H9 (cell line): ENCODE measurements around the gene TYMP. TPM values are rescaled to one million over a fixed set of nuclear protein-coding genes. Genes with fewer than 3 reads are reported as not detected.

Source experiments
- DNase-seq: peaks from one replicate; pipeline ENCODE4 v3.0.0-alpha.2; 2017
- H2AFZ ChIP-seq: one replicate; pipeline ENCODE4 v1.6.1; 2013; ENCODE audit warnings: mild to moderate bottlenecking, low read length, control low read depth, moderate library complexity
- H2AK5ac ChIP-seq: 2 replicates; pipeline ENCODE4 v1.6.1; 2013; ENCODE audit warnings: low read length, control low read depth, mixed read lengths; ENCODE audit not compliant: insufficient read length
- H2BK120ac ChIP-seq: one replicate; pipeline ENCODE4 v1.6.1; 2013; ENCODE audit warnings: low read depth, mild to moderate bottlenecking, low read length, control low read depth, inconsistent platforms; ENCODE audit not compliant: poor library complexity, severe bottlenecking
- H2BK12ac ChIP-seq: 2 replicates; pipeline ENCODE4 v1.6.1; 2013; ENCODE audit warnings: low read length, control low read depth, mixed read lengths, low read depth; ENCODE audit not compliant: insufficient read length
- H2BK15ac ChIP-seq: 2 replicates; pipeline ENCODE4 v1.6.1; 2013; ENCODE audit warnings: low read depth, low read length, control low read depth
- H2BK20ac ChIP-seq: one replicate; pipeline ENCODE4 v1.6.1; 2013; ENCODE audit warnings: low read depth, mild to moderate bottlenecking, low read length, control low read depth, inconsistent platforms; ENCODE audit not compliant: poor library complexity, severe bottlenecking
- H2BK5ac ChIP-seq: 2 replicates; pipeline ENCODE4 v1.6.1; 2013; ENCODE audit warnings: low read length, control low read depth, mixed read lengths; ENCODE audit not compliant: insufficient read length
- H3K14ac ChIP-seq: 2 replicates; pipeline ENCODE4 v1.6.1; 2013; ENCODE audit warnings: low read length, control low read depth; ENCODE audit not compliant: insufficient read depth
- H3K18ac ChIP-seq: 2 replicates; pipeline ENCODE4 v1.6.1; 2013; ENCODE audit warnings: low read depth, mild to moderate bottlenecking, mixed read lengths, low read length, control low read depth; ENCODE audit not compliant: insufficient read length
- H3K23ac ChIP-seq: 2 replicates; pipeline ENCODE4 v1.6.1; 2013; ENCODE audit warnings: low read length, control low read depth, mixed read lengths, low read depth; ENCODE audit not compliant: insufficient read length
- H3K23me2 ChIP-seq: 2 replicates; pipeline ENCODE4 v1.6.1; 2013; ENCODE audit warnings: low read depth, mild to moderate bottlenecking, mixed read lengths, low read length, control low read depth; ENCODE audit not compliant: insufficient read length, poor library complexity, severe bottlenecking
- H3K27ac ChIP-seq: 2 replicates; pipeline ENCODE4 v1.5.1; 2013; ENCODE audit warnings: low read length, control low read depth, mixed read lengths, low read depth; ENCODE audit not compliant: insufficient read length
- H3K27me3 ChIP-seq: 2 replicates; pipeline ENCODE4 v1.6.1; 2013; ENCODE audit warnings: low read length, control low read depth, inconsistent platforms; ENCODE audit not compliant: insufficient read depth
- H3K4ac ChIP-seq: 2 replicates; pipeline ENCODE4 v1.6.1; 2013; ENCODE audit warnings: low read depth, mild to moderate bottlenecking, control low read depth, inconsistent platforms, low read length, moderate library complexity
- H3K4me1 ChIP-seq: 2 replicates; pipeline ENCODE4 v1.6.1; 2013; ENCODE audit warnings: low read length, control low read depth, inconsistent platforms; ENCODE audit not compliant: insufficient read depth
- H3K4me2 ChIP-seq: 2 replicates; pipeline ENCODE4 v1.6.1; 2013; ENCODE audit warnings: low read length, control low read depth, mixed read lengths; ENCODE audit not compliant: insufficient read length, insufficient read depth
- H3K56ac ChIP-seq: 2 replicates; pipeline ENCODE4 v1.6.1; 2013; ENCODE audit warnings: low read depth, mild to moderate bottlenecking, mixed read lengths, low read length, control low read depth; ENCODE audit not compliant: insufficient read length
- H3K79me1 ChIP-seq: 2 replicates; pipeline ENCODE4 v1.6.1; 2013; ENCODE audit warnings: low read depth, mild to moderate bottlenecking, moderate library complexity, low read length, control low read depth, inconsistent platforms; ENCODE audit not compliant: insufficient read depth, poor library complexity, severe bottlenecking
- H3K79me2 ChIP-seq: 2 replicates; pipeline ENCODE4 v1.6.1; 2013; ENCODE audit warnings: low read length, control low read depth, inconsistent platforms; ENCODE audit not compliant: insufficient read depth
- H3K9ac ChIP-seq: 2 replicates; pipeline ENCODE4 v1.6.1; 2013; ENCODE audit warnings: low read length, control low read depth, mixed read lengths; ENCODE audit not compliant: insufficient read length; ENCODE audit errors: extremely low read depth
- H3K9me3 ChIP-seq: one replicate; pipeline ENCODE4 v1.6.1; 2013; ENCODE audit warnings: low read depth, low read length, inconsistent platforms; ENCODE audit not compliant: control insufficient read depth
- H3T11ph ChIP-seq: one replicate; pipeline ENCODE4 v1.6.1; 2013; ENCODE audit warnings: mild to moderate bottlenecking, low read length, control low read depth, inconsistent platforms
- H4K20me1 ChIP-seq: one replicate; pipeline ENCODE4 v1.6.1; 2013; ENCODE audit not compliant: control insufficient read depth, insufficient read length, insufficient read depth
- H4K5ac ChIP-seq: 2 replicates; pipeline ENCODE4 v1.6.1; 2013; ENCODE audit warnings: low read depth, mild to moderate bottlenecking, mixed read lengths, low read length, control low read depth; ENCODE audit not compliant: insufficient read length
- H4K8ac ChIP-seq: replicated peaks from 2 replicates; pipeline ENCODE4 v1.6.1; 2013; ENCODE audit warnings: low read length, control low read depth, mixed read lengths, low read depth; ENCODE audit not compliant: insufficient read length
- H4K91ac ChIP-seq: 2 replicates; pipeline ENCODE4 v1.6.1; 2013; ENCODE audit warnings: low read depth, mild to moderate bottlenecking, moderate library complexity, mixed read lengths, low read length, control low read depth; ENCODE audit not compliant: insufficient read length
- H3K27ac Mint-ChIP-seq, 3 experiments: 2 replicates in 2 of 3; 3 replicates in 1 of 3; pipeline ENCODE4 v1.8.0; 2020 to 2021; ENCODE audit warnings: mixed read lengths in 3 of 3, mild to moderate bottlenecking in 1 of 3, moderate library complexity in 1 of 3
- H3K27me3 Mint-ChIP-seq: 2 replicates; pipeline ENCODE4 v1.8.0; 2021; ENCODE audit warnings: low read depth, mild to moderate bottlenecking, moderate library complexity, mixed read lengths
- H3K36me3 Mint-ChIP-seq, 3 experiments: 2 replicates in 2 of 3; 3 replicates in 1 of 3; pipeline ENCODE4 v1.8.0; 2020 to 2021; ENCODE audit warnings: low read depth in 3 of 3, mixed read lengths in 3 of 3; ENCODE audit not compliant: insufficient read depth in 1 of 3
- H3K4me1 Mint-ChIP-seq, 2 experiments: 2 replicates each; pipeline ENCODE4 v1.8.0; 2020; ENCODE audit warnings: mixed read lengths in 2 of 2
- H3K4me3 Mint-ChIP-seq, 2 experiments: 2 replicates in 1 of 2; 3 replicates in 1 of 2; pipeline ENCODE4 v1.8.0; 2020 to 2021; ENCODE audit warnings: mild to moderate bottlenecking in 2 of 2, mixed read lengths in 2 of 2, moderate library complexity in 1 of 2
- H3K9me3 Mint-ChIP-seq, 2 experiments: 2 replicates in 1 of 2; 3 replicates in 1 of 2; pipeline ENCODE4 v1.8.0; 2020; ENCODE audit warnings: mild to moderate bottlenecking in 2 of 2, mixed read lengths in 2 of 2, moderate library complexity in 1 of 2
- WGBS: extraction: QIAGEN DNeasy Blood & Tissue Kit; methylation state at CpG from one replicate; pipeline ENCODE4 v1.1.7; 2013; ENCODE audit warnings: missing lambda C conversion rate, low lambda C conversion rate, mixed read lengths; ENCODE audit not compliant: insufficient read length; ENCODE audit errors: extremely low coverage; 5-methylcytosine and 5-hydroxymethylcytosine counted together
- total RNA-seq: library from RNA; stranded (reverse); gene quantifications from 2 replicates; pipeline ENCODE4 v1.2.1, GENCODE V29; 2021
- TF ChIP-seq, protein P1 (sequence below): fragments of 200-600 bp; sonication (generic); conservative IDR thresholded peaks from 3 replicates; pipeline ENCODE4 v1.8.0; 2021; ENCODE audit warnings: antibody characterized with exemption, mild to moderate bottlenecking

TYMP gene
- total RNA-seq, 1 experiment from 2014 or later: 1.0 TPM

DNA sequence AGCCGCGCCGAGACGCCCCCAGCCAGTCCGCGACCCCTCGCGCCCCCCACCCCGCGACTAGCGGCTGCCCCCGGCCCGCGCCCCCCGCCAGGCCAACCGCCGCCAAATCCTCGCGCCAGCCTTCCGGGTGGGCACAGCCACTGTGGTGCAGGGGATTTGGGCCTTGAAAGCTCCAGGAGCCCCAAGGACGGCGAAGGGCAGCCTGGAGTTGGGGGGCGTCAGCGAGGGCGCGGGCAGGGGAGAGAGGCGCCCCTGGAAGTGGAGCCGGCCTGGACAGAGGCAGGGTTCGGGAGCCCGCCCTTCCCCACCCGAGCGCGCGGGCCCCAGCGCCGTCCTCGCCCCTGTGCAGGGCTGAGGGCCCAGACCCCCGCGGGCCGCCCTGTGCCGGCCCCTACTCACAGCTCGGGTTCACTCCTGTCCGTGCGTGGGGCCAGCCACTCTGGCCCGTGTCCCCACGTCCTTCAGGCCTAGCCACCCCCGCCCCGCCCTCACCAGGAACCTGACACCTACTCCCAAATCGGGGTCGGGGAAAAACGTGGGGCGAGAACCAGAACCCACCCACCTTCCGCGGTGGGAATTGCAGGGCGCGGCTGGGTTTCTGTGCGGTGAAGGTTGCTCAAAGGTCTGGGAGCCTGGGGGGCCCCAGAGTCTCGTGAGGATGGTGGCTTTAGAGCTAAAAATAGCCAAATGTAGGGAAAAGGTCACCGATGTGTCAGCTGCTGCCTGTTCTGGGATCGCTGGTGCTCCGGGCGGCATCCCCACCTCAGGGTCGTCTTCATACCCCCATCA lies 48.4 kb upstream of the TYMP start, which contains the start of gene CPT1B:
CPT1B (minus strand) TSS at position 441 of the 789 bp plus-strand sequence. CDS start 512 bp downstream, outside the sequence.
- H4K8ac ChIP-seq: no peak within 1 kb of the TSS
- no peaks in the 10 kb centered on the region for H3K23me2 ChIP-seq
- H3T11ph ChIP-seq: no peak within 1 kb of the TSS
- no peak within 1 kb of the TSS for H4K5ac ChIP-seq
- Mint-ChIP-seq H3K9me3 (no peaks in the 10 kb centered on the region), H3K4me1 (0 out of 4 replicates have a peak, but pooled peaks cover 0 to 6% of the 10 kb centered on the region in 2 experiments), H3K27ac (peak within 1 kb of the TSS in 1 of 3 experiments; percentile 70; a peak in 3 of 7 replicates), H3K36me3 (peaks cover 4 to 52% (median 45%) of the 10 kb centered on the region in 3 experiments), H3K4me3 (no peak within 1 kb of the TSS), H3K27me3 (no peaks in the 10 kb centered on the region; the same call in 1 of the 2 replicates)
- no peak within 1 kb of the TSS for H3K23ac ChIP-seq
- no peak within 1 kb of the TSS for H2BK12ac ChIP-seq
- H3K9ac ChIP-seq: no peak within 1 kb of the TSS
- no peak within 1 kb of the TSS for H3K27ac ChIP-seq
- no peak within 1 kb of the TSS for H3K56ac ChIP-seq
- no peak within 1 kb of the TSS for H2BK120ac ChIP-seq
- peaks cover 4% of the 10 kb centered on the region for H3K79me1 ChIP-seq
- no peak within 1 kb of the TSS for H3K18ac ChIP-seq
- no peak within 1 kb of the TSS for H2BK5ac ChIP-seq
- no peak within 1 kb of the TSS for H2AFZ ChIP-seq
- H3K14ac ChIP-seq: no peak within 1 kb of the TSS; the same call in 1 of the 2 replicates
- WGBS: no CpG with 5 or more reads among the region's 63 CpGs
- no peak within 1 kb of the TSS for H3K4ac ChIP-seq
- no peak within 1 kb of the TSS for H2AK5ac ChIP-seq
- peaks cover 2% of the 10 kb centered on the region; the same call in 1 of the 2 replicates for H3K4me1 ChIP-seq
- H3K27me3 ChIP-seq: no peaks in the 10 kb centered on the region
- TF ChIP-seq, protein P1, sequence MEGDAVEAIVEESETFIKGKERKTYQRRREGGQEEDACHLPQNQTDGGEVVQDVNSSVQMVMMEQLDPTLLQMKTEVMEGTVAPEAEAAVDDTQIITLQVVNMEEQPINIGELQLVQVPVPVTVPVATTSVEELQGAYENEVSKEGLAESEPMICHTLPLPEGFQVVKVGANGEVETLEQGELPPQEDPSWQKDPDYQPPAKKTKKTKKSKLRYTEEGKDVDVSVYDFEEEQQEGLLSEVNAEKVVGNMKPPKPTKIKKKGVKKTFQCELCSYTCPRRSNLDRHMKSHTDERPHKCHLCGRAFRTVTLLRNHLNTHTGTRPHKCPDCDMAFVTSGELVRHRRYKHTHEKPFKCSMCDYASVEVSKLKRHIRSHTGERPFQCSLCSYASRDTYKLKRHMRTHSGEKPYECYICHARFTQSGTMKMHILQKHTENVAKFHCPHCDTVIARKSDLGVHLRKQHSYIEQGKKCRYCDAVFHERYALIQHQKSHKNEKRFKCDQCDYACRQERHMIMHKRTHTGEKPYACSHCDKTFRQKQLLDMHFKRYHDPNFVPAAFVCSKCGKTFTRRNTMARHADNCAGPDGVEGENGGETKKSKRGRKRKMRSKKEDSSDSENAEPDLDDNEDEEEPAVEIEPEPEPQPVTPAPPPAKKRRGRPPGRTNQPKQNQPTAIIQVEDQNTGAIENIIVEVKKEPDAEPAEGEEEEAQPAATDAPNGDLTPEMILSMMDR: no peak
- DNase-seq: no peak
- no peak within 1 kb of the TSS for H3K4me2 ChIP-seq
- no peaks in the 10 kb centered on the region for H4K20me1 ChIP-seq
- H2BK15ac ChIP-seq: no peak within 1 kb of the TSS
- H2BK20ac ChIP-seq: no peak within 1 kb of the TSS
- H4K91ac ChIP-seq: no peak within 1 kb of the TSS
- no peaks in the 10 kb centered on the region for H3K79me2 ChIP-seq
- H3K9me3 ChIP-seq: no peaks in the 10 kb centered on the region
